NCI-H1048 (cell line): ENCODE data around the gene CFAP97D1.
"Not testable (repeated sequence)": the region's sequence is repeated elsewhere in the genome, so short reads cannot be mapped to it uniquely, and the experiment has no call there.

Experiments
- DNase-seq: peaks from one replicate; lab custom pipeline; 2025; lab: John Stamatoyannopoulos, UW

Gene CFAP97D1

DNA sequence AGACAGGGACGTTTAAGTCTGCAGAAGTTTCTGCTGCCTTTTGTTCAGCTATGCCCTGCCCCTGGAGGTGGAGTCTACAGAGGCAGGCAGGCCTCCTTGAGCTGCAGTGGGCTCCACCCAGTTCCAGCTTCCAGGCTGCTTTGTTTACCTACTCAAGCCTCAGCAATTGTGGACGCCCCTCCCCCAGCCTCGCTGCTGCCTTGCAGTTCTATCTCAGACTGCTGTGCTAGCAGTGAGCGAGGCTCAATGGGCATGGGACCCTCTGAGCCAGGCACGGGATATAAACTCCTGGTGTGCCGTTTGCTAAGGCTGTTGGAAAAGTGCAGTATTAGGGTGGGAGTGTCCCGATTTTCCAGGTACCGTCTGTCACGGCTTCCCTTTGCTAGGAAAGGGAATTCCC, 17.8 kb downstream of the CFAP97D1 start:
- not testable (repeated sequence) for DNase-seq

- no peak for DNase-seq
Observed at GRCh38 chr17:43799047-43799446, 18.8 kb downstream of the CFAP97D1 start.

- DNase-seq: no peak
Observed at GRCh38 chr17:43800736-43801135, 20.5 kb downstream of the CFAP97D1 start.

DNA sequence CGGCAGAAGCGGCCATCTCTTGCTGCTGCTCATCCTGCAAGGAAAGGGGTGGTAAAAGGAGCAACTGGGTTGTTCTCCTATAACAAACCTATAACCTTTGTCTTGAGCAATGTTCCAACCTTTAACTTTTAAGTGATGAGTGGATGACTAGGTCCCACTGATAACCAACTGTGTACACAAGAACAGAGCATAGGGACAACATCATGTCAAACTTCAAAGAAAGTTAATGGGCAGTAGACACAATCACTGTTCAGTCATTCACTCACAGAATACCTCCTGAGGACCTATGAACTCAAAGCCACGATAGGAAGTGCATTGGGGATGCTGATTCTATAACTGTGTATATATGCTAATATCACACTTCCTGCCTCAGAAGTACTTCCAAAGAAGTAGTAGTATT, 21.6 kb downstream of the CFAP97D1 start:
- DNase-seq: no peak

GRCh38 chr17:43803758-43804157, 23.5 kb downstream of the CFAP97D1 start:
- DNase-seq: no peak

DNA sequence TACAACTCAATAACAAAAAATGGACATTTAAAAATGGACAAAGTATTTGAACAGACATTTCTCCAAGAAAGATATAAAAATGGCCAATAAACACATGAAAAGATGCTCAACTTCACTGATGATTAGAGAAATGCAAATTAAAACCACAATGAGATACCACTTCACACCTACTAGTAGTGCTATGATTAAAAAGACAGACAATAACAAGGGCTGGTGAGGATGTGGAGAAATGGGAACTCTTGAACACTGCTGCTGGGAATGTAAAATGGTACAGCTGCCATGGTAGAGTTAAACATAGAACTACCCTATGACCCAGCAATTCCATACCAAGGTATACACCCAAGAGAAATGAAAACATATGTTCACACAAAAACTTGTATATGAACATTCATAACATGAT, 24.9 kb downstream of the CFAP97D1 start:
- no peak for DNase-seq

- DNase-seq: no peak
Observed at GRCh38 chr17:43808076-43808475, 27.8 kb downstream of the CFAP97D1 start.

- DNase-seq: no peak
Observed at GRCh38 chr17:43809121-43809520, 28.9 kb downstream of the CFAP97D1 start.

GRCh38 chr17:43810226-43810715, 30.0 kb downstream of the CFAP97D1 start:
- no peak for DNase-seq

DNA sequence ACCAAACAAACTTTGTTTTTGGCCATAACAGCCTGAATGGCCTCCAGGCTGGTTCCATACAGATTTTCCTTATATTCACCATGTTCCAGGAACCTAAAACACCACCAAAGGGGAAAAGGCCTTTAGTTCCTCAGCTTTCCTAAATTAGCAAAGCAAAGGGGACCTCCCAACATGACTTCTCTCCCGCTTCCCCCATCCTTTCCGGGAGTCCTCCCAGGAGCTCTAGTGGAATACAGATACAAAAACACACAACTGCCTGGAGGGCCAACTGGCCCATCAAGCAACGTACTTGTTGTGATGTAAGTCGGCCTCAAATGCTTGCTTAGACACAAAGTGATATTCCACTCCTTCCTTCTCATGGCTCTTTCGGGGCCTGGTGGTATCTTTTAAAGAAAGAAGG, 30.6 kb downstream of the CFAP97D1 start:
- no peak for DNase-seq

DNA sequence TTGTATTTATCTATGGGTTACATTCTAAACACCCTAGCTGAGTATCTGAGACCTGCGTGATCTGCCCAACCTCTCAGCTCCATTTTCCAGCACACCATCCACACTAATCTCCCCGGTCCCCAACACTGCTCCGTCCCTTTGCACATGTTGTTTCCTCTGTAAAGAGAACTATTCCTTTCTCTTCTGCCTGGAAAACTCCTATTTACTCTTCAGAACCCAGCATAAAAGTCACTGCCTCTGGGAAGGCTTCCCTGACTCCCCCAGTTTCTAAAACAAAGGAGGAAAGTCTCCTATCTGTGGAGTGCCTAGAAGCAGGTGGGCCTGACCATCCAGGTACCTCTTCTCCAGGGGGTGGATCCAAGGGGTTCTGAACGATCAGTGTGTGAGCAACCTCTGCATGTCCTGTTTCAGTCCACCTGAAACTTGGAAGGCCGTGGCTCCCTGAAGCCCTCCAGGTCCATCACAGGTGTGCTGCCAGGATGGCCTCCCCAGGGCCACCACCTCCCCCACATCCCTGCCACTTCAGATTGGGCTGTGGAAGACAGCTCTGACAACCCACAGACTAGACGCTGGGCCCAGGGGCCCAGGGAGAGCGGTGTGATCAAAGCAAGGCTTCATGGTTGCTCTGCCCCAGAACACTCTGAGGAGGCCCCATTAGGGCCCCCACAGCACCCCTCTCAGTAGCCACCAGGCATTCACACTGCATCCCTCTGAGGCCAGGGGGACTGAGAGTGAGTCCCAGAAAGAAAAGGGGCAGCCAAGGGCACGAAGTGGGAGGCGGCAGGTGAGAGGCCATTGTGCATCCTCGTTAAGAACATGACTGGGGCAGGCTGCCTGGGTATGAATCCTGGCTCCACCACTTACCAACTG, 32.4 kb downstream of the CFAP97D1 start:
- DNase-seq: no peak

GRCh38 chr17:43813386-43813785, 33.2 kb downstream of the CFAP97D1 start:
- DNase-seq: no peak

- DNase-seq: no peak
Observed at GRCh38 chr17:43814026-43814425, 33.8 kb downstream of the CFAP97D1 start.

GRCh38 chr17:43814714-43815113, 34.5 kb downstream of the CFAP97D1 start:
- DNase-seq: no peak

DNA sequence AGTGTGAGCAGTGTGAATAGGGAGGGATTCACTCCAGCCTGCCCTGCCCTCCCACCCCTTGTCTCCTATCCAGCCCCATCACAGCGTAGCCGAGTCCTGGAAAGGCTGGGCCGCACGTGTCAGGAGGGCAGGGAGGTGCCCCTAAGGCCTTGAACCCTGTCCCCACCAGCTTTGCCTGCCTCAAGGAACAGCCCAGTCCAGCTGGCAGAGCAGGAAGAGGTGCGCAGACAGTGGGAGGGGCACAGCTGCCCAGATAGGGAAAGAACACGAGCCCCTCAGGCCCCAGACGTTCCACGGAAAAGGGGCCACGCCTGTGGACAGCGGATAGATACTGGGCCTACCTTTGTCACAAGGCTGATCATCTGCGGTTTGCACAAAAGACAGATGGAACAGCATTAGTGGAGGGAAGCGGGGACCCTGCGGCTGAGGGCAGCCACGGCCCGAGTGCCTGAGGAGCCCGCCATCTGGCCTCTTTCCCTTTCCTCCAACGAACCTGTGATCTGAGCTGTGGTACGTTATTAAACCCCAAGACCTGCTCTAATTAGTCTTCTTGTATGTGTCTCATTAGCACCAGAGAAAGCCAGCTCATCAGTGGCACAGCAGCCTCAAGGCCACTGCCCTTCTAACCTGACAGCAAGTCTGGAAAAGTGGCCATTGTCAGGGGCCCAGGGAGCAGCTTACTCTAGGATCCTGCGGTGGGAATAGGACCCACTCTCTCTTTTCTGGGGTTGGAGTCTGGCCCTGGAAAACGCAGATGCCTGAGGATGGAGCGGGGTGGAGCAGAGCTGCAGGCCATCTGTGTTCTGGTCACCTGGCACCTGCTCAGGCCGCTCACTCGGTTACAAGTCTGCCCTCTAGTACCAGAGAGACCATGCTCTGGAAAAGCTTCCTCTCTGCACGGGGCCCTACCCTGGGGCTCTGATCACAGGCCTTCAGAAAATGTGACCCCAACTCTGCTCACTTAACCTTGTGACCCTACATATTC, 36.4 kb downstream of the CFAP97D1 start:
- DNase-seq: no peak

DNA sequence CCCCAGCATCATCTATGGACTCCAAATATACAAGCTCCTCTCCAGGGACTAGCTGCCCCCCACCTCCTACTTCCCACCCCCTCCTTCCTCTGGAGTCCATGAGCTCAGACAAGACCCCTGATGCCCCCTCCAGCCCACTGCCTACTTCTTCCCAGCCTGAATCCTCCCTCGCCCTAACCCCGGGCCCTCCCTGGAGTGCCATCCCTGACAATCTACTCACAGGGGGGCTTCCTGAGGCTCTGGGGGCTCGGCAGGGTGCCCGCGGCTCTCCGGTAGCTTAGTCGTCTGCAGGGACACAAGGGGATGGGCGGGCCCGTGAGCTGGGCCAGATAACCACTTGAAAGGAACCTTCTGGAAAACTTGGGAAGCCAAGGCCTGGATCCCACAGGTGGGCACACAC, 37.6 kb downstream of the CFAP97D1 start:
- no peak for DNase-seq

GRCh38 chr17:43818966-43819365, 38.7 kb downstream of the CFAP97D1 start:
- DNase-seq: no peak

GRCh38 chr17:43820759-43821158, 40.5 kb downstream of the CFAP97D1 start:
- no peak for DNase-seq

- DNase-seq: no peak
Observed at GRCh38 chr17:43822570-43823190, 42.4 kb downstream of the CFAP97D1 start.

DNA sequence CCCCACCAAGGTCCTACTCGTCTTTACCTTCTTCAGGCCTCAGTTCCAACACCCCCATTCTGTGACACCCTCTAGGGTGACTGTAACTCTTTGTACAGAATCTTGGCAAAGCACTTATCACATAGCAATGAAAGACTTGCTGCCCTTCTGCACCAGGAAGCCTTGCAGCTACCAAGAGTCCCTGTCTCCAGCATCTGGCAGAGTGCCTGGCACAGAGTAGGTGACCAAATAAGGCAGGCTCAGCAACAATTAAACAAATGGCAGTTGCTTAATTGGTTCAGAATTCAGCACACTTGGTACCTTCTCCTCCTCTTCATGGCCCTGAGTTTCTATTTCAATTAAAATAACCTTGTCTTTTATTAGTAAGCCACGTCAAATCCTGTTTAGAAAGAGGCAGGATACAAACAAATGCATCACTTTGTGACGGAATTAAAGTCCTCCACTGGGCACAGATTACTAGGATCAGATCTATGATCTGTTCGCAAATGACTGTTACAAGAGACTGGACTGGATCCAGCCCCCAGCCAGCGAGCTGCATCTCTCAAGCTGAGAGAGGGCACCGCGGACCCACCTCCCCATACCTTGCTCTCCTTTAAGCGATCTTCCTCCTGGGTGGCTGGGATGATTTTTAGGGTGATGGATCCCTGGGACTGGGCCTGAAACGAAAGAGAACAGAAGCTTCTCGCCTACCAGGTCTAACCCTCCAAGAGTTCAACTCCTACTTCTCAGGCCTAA, 43.3 kb downstream of the CFAP97D1 start:
- DNase-seq: no peak

GRCh38 chr17:43825567-43825966, 45.3 kb downstream of the CFAP97D1 start:
- DNase-seq: no peak
